HepG2 (cell line): ENCODE data around the gene LCE1A. TPM values are rescaled to one million over a fixed set of nuclear protein-coding genes. Genes with fewer than 3 reads are reported as not detected.

Experiments used
- ATAC-seq: fragments of 200-7000 bp; cut with Tn5 transposase; 3 replicates; pipeline ENCODE4 v1.9.1; 2020; ENCODE audit warnings: mild to moderate bottlenecking, moderate library complexity
- BruUV-seq: library from RNA; stranded (reverse); fragments of 400-500 nt; replicated peaks from 2 replicates; lab custom pipeline; 2021; lab: Mats Ljungman, UMichigan
- CTCF ChIA-PET: fragments of 300-600 bp; formaldehyde crosslinking; extraction: SDS; loops from one replicate; lab custom pipeline; 2021; ENCODE audit warnings: low total read pairs, inconsistent platforms, low intra/inter-chr PET ratio; lab: Yijun Ruan, JAX
- POLR2A ChIA-PET: fragments of 350-600 bp; sonication (Branson Sonifier 250); formaldehyde crosslinking; loops from one replicate; lab custom pipeline; 2020; ENCODE audit warnings: antibody characterized with exemption, inconsistent platforms; lab: Yijun Ruan, JAX
- DNase-seq: peaks from one replicate; pipeline ENCODE4 v3.0.0-alpha.2; 2015; ENCODE audit warnings: low spot score
- FAIRE-seq: peaks from 3 replicates; lab custom pipeline; 2011; peaks lifted over from hg19 to GRCh38; lab: Jason Lieb, UNC
- H2AFZ ChIP-seq: one replicate; pipeline ENCODE4 v1.6.1; 2011; ENCODE audit warnings: low read length, inconsistent platforms
- H3K27ac ChIP-seq: fragments of 300-600 bp; 3 replicates; pipeline ENCODE4 v1.8.0; 2011; ENCODE audit warnings: mixed run types, mild to moderate bottlenecking, mixed read lengths, low read length, inconsistent platforms; ENCODE audit not compliant: insufficient read depth; ENCODE audit errors: extremely low read length
- H3K27me3 ChIP-seq, 2 experiments: fragments of 200-600 bp in 1 of 2; 2 replicates in 1 of 2; 3 replicates in 1 of 2; pipeline versions ENCODE4 v1.6.0 to v1.8.0; 2011; ENCODE audit warnings: low read length in 2 of 2, mild to moderate bottlenecking in 2 of 2, moderate library complexity in 2 of 2, inconsistent platforms in 1 of 2; ENCODE audit not compliant: insufficient read depth in 2 of 2, control insufficient read depth in 1 of 2
- H3K36me3 ChIP-seq, 2 experiments: fragments of 200-600 bp in 1 of 2; replicated peaks in 1 of 2; 2 replicates in 1 of 2; 3 replicates in 1 of 2; pipeline versions ENCODE4 v1.5.1 to v1.8.0; 2011; ENCODE audit warnings: low read length in 2 of 2, inconsistent platforms in 1 of 2; ENCODE audit not compliant: insufficient read depth in 2 of 2, control insufficient read depth in 1 of 2
- H3K4me1 ChIP-seq: 2 replicates; pipeline ENCODE4 v1.5.1; 2012; ENCODE audit warnings: low read length, inconsistent platforms; ENCODE audit not compliant: insufficient read depth
- H3K4me2 ChIP-seq: 2 replicates; pipeline ENCODE4 v1.6.0; 2011; ENCODE audit warnings: low read depth, low read length, inconsistent platforms
- H3K4me3 ChIP-seq, 3 experiments: fragments of 200-600 bp in 1 of 3; sonication (generic), shearing (Covaris generic) in 1 of 3; replicated peaks in 1 of 3; 2 replicates each; pipeline ENCODE4 v1.5.1; 2011 to 2016; ENCODE audit warnings: low read length in 3 of 3, inconsistent platforms in 2 of 3, low read depth in 2 of 3, mild to moderate bottlenecking in 2 of 3, control low read depth in 1 of 3, mixed read lengths in 1 of 3; ENCODE audit not compliant: insufficient read depth in 1 of 3
- H3K79me2 ChIP-seq: one replicate; pipeline ENCODE4 v1.6.1; 2011; ENCODE audit warnings: low read length, inconsistent platforms; ENCODE audit not compliant: insufficient read depth
- H3K9ac ChIP-seq: 2 replicates; pipeline ENCODE4 v1.6.0; 2011; ENCODE audit warnings: mild to moderate bottlenecking, low read depth, low read length, inconsistent platforms; ENCODE audit not compliant: insufficient read depth
- H3K9me3 ChIP-seq: 2 replicates; pipeline ENCODE4 v1.5.1; 2012; ENCODE audit warnings: mild to moderate bottlenecking, low read length
- H4K20me1 ChIP-seq: 2 replicates; pipeline ENCODE4 v1.6.0; 2011; ENCODE audit warnings: inconsistent platforms, mild to moderate bottlenecking, low read length, moderate library complexity; ENCODE audit not compliant: insufficient read depth
- DNMT1 ChIP-seq: sonication (generic); formaldehyde crosslinking; IDR thresholded peaks from 2 replicates; pipeline ENCODE4 v1.5.1; 2020; ENCODE audit warnings: mild to moderate bottlenecking, missing genetic modification reagents
- ISL2 ChIP-seq: sonication (generic); formaldehyde crosslinking; IDR thresholded peaks from 2 replicates; pipeline ENCODE4 v1.5.0; 2020; ENCODE audit warnings: missing genetic modification reagents
- PATZ1 ChIP-seq: sonication (generic); formaldehyde crosslinking; IDR thresholded peaks from 2 replicates; pipeline ENCODE4 v1.4.0; 2020; ENCODE audit warnings: missing genetic modification reagents
- PHF5A ChIP-seq: IDR thresholded peaks from one replicate; pipeline ENCODE4 v1.6.1; 2018; ENCODE audit warnings: low read depth, missing genetic modification reagents; ENCODE audit not compliant: unreplicated experiment
- POGK ChIP-seq: sonication (generic); formaldehyde crosslinking; conservative IDR thresholded peaks from 2 replicates; pipeline ENCODE4 v1.8.0; 2022; ENCODE audit warnings: mild to moderate bottlenecking, moderate library complexity, missing genetic modification reagents
- PRDM4 ChIP-seq: sonication (generic); formaldehyde crosslinking; IDR thresholded peaks from 2 replicates; pipeline ENCODE4 v1.9.0; 2021; ENCODE audit warnings: missing genetic modification reagents, borderline replicate concordance
- RFX1 ChIP-seq: fragments of 450-650 bp; IDR thresholded peaks from 2 replicates; pipeline ENCODE4 v1.6.1; 2017
- SRSF9 ChIP-seq: fragments of 200-400 bp; formaldehyde crosslinking; IDR thresholded peaks from 2 replicates; pipeline ENCODE4 v1.6.1; 2018; ENCODE audit warnings: borderline replicate concordance, mild to moderate bottlenecking, low read depth, low read length; ENCODE audit not compliant: insufficient read depth, poor library complexity, severe bottlenecking
- ZNF547 ChIP-seq: sonication (generic); formaldehyde crosslinking; IDR thresholded peaks from 2 replicates; pipeline ENCODE4 v1.5.1; 2020; ENCODE audit warnings: mild to moderate bottlenecking, missing genetic modification reagents
- ZNF609 ChIP-seq: sonication (generic); formaldehyde crosslinking; IDR thresholded peaks from 2 replicates; pipeline ENCODE4 v1.4.0; 2020; ENCODE audit warnings: mild to moderate bottlenecking, missing genetic modification reagents, borderline replicate concordance
- WGBS: methylation state at CpG from one replicate; pipeline ENCODE4 v1.1.6; 2017; ENCODE audit warnings: low lambda C conversion rate; 5-methylcytosine and 5-hydroxymethylcytosine counted together
- in situ Hi-C: cut with HindIII; loops from 2 replicates; pipeline ENCODE4 v1.10.0; 2017; ENCODE audit warnings: low pct_unique_long_range_greater_than_20kb; ENCODE audit not compliant: extremely low pct_ligation_motif_present
- intact Hi-C: fragments of 100-400 bp; cut with micrococcal nuclease; formaldehyde crosslinking; loops from one replicate; pipeline ENCODE4 v1.10.0; 2022; ENCODE audit not compliant: unreplicated experiment
- polyA plus RNA-seq, 8 experiments: library from polyadenylated mRNA; depleted of rRNA in 3 of 8; stranded (reverse) in 7 of 8; unstranded in 1 of 8; fragments of >200 nt; fragmentation: Illumina TruSeq in 4 of 8; extraction: Trizol in 4 of 8; gene quantifications; 2 replicates each; pipeline versions ENCODE4 v1.2.1 to v1.2.3, GENCODE V29; 2011 to 2016; ENCODE audit warnings: low read depth in 4 of 8, missing spikeins in 1 of 8, mixed read lengths in 1 of 8; ENCODE audit not compliant: insufficient read depth in 1 of 8
- total RNA-seq, 5 experiments: library from RNA; depleted of rRNA; stranded (reverse); fragments of >200 nt; fragmentation: Illumina TruSeq; extraction: Trizol; gene quantifications; 2 replicates each; pipeline ENCODE4 v1.2.3, GENCODE V29; 2016; ENCODE audit warnings: low read depth in 1 of 5

Gene LCE1A
- total and polyA plus RNA-seq, 2 of the 13 experiments (the other 11 are each of a cell fraction or from before 2014, with no cell fraction given), result not detected

- TF ChIP-seq ZNF609, result no peak
- TF ChIP-seq PRDM4 (CRISPR knock-in tag), result no peak
- TF ChIP-seq RFX1, result no peak
- no peak for TF ChIP-seq ZNF547
Observed at GRCh38 chr1:152855661-152856060, 28.4 kb downstream of the LCE1A start (continued).

GRCh38 chr1:152858062-152858461 is 30.8 kb downstream of the LCE1A start:
- no TSS peak for BruUV-seq
- Histone ChIP-seq H3K4me1 (no peaks in the 10 kb centered on the region), H3K4me3 (no peak overlapping the region), H3K27ac (no peak overlapping the region), H2AFZ (no peak overlapping the region), H3K79me2 (no peaks in the 10 kb centered on the region), H3K9ac (no peak overlapping the region), H3K4me2 (no peak overlapping the region), H3K36me3 (no peaks in the 10 kb centered on the region), H3K27me3 (no peaks in the 10 kb centered on the region), H3K9me3 (no peaks in the 10 kb centered on the region), H4K20me1 (no peaks in the 10 kb centered on the region)
- DNase-seq (no peak), ATAC-seq (no peak), FAIRE-seq (no peak)
- 0% methylated on average over 1 of the region's 1 CpG for WGBS
- TF ChIP-seq DNMT1, result no peak
- no peak for TF ChIP-seq POGK (CRISPR knock-in tag)
- no peak for TF ChIP-seq SRSF9
- no peak for TF ChIP-seq PHF5A (CRISPR knock-in tag)
- no peak for TF ChIP-seq ISL2 (CRISPR knock-in tag)
- no peak for TF ChIP-seq PATZ1 (CRISPR knock-in tag)
- POLR2A ChIA-PET, result no interaction called here
- CTCF ChIA-PET, result no interaction called here
- intact Hi-C loops, result no loop called here
- in situ Hi-C loops, result no loop called here
